ENCODE results near the gene ABCA2. TPM values are rescaled to one million over a fixed set of nuclear protein-coding genes. Genes with fewer than 3 reads are reported as not detected.

The ABCA2 gene
- total RNA-seq, 4 donors from 2014 or later, result 18.2 to 27.6 (median 23.7) TPM

GRCh38 chr9:136981588-136982231 is 46.3 kb downstream of the ABCA2 start:
- H3K4me3 ChIP-seq (ENCODE audit: low read depth, poor library complexity, severe bottlenecking), result no peak overlapping the region
- TF ChIP-seq CTCF (IDR thresholded peaks at IDR 0.05) (no peak), POLR2A (IDR thresholded peaks at IDR 0.05) (no peak)
- WGBS, 2 donors, result 78 to 82% methylated on average over 14 to 16 of the region's 17 CpGs
- intact Hi-C loops (cut with DNase I; ENCODE audit: low total_unique reads), result no loop called here
- DNase-seq (ENCODE audit: low spot score in 2 of 2), result no peak

GRCh38 chr9:136980669-136981478 is 47.2 kb downstream of the ABCA2 start:
- intact Hi-C loops (cut with DNase I; ENCODE audit: low total_unique reads), result no loop called here
- no peak for TF ChIP-seq CTCF (IDR thresholded peaks at IDR 0.05)
- TF ChIP-seq POLR2A (IDR thresholded peaks at IDR 0.05), result no peak
- no peak for DNase-seq (ENCODE audit: low spot score in 2 of 2)
- WGBS, 2 donors, result 83 to 89% methylated on average over 16 of the region's 16 CpGs
- no peak overlapping the region for H3K4me3 ChIP-seq (ENCODE audit: low read depth, poor library complexity, severe bottlenecking)

- no peak overlapping the region for H3K4me3 ChIP-seq (ENCODE audit: low read depth, poor library complexity, severe bottlenecking)
- WGBS, 2 donors, result 78 to 79% methylated on average over 20 to 25 of the region's 26 CpGs
- TF ChIP-seq CTCF (IDR thresholded peaks at IDR 0.05), result no peak
- no peak for TF ChIP-seq POLR2A (IDR thresholded peaks at IDR 0.05)
- DNase-seq (ENCODE audit: low spot score in 2 of 2), result no peak
- intact Hi-C loops (cut with DNase I; ENCODE audit: low total_unique reads), result no loop called here
Measured at GRCh38 chr9:136979769-136980587, 48.1 kb downstream of the ABCA2 start.

- 39 to 51% methylated on average over 23 to 31 of the region's 41 CpGs for WGBS, 2 donors
- TF ChIP-seq CTCF (IDR thresholded peaks at IDR 0.05) (no peak), POLR2A (IDR thresholded peaks at IDR 0.05) (no peak)
- intact Hi-C loops (cut with DNase I; ENCODE audit: low total_unique reads), result no loop called here
- H3K4me3 ChIP-seq (ENCODE audit: low read depth, poor library complexity, severe bottlenecking), result no peak overlapping the region
- DNase-seq (ENCODE audit: low spot score in 2 of 2), result no peak
Measured at GRCh38 chr9:136978865-136979544, 49.0 kb downstream of the ABCA2 start.

- WGBS, 2 donors, result 0 to 9% methylated on average over 2 to 4 of the region's 78 CpGs
- intact Hi-C loops (cut with DNase I; ENCODE audit: low total_unique reads), result no loop called here
- peak; percentile 57 to 92 for DNase-seq (ENCODE audit: low spot score in 2 of 2)
- H3K4me3 ChIP-seq (ENCODE audit: low read depth, poor library complexity, severe bottlenecking), result no peak overlapping the region
- TF ChIP-seq CTCF (IDR thresholded peaks at IDR 0.05), result no peak
- TF ChIP-seq POLR2A (IDR thresholded peaks at IDR 0.05), result no peak
Measured at GRCh38 chr9:136978073-136978864, 49.8 kb downstream of the ABCA2 start.
